EH (cell line): ENCODE results near the gene LNX1.

ENCODE experiments used
- DNase-seq: peaks from one replicate; pipeline ENCODE4 v3.0.0-alpha.2; 2015; ENCODE audit warnings: low read depth

The LNX1 gene

GRCh38 chr4:53571936-53572599 lies 19.2 kb downstream of the LNX1 start:
- DNase-seq: no peak

- DNase-seq: peak; percentile 78
These were observed 27.5 kb downstream of the LNX1 start for GRCh38 chr4:53563824-53564223.

GRCh38 chr4:53562409-53562808 lies 28.9 kb downstream of the LNX1 start:
- no peak for DNase-seq

GRCh38 chr4:53559021-53559620 lies 32.2 kb downstream of the LNX1 start:
- DNase-seq: peak; percentile 67

GRCh38 chr4:53558065-53558801 lies 33.1 kb downstream of the LNX1 start:
- DNase-seq: peak; percentile 58

- peak; percentile 19 for DNase-seq
These were observed 33.6 kb downstream of the LNX1 start for GRCh38 chr4:53557669-53558064.

- no peak for DNase-seq
These were observed 34.6 kb downstream of the LNX1 start for GRCh38 chr4:53556651-53557050.

GRCh38 chr4:53553486-53554210 lies 37.6 kb downstream of the LNX1 start:
- no peak for DNase-seq

- DNase-seq: peak; percentile 52
These were observed 38.6 kb downstream of the LNX1 start for GRCh38 chr4:53552711-53553110.

GRCh38 chr4:53551958-53552357 lies 39.3 kb downstream of the LNX1 start:
- DNase-seq: peak; percentile 60

- DNase-seq: no peak
These were observed 39.9 kb downstream of the LNX1 start for GRCh38 chr4:53551281-53551864.

- DNase-seq: no peak
These were observed 42.6 kb downstream of the LNX1 start for GRCh38 chr4:53548662-53549061.

GRCh38 chr4:53547983-53548382 lies 43.3 kb downstream of the LNX1 start:
- peak; percentile 57 for DNase-seq

GRCh38 chr4:53545942-53546581 lies 45.2 kb downstream of the LNX1 start:
- DNase-seq: no peak

GRCh38 chr4:53545273-53545672 lies 46.0 kb downstream of the LNX1 start:
- no peak for DNase-seq

GRCh38 chr4:53543561-53543960 lies 47.7 kb downstream of the LNX1 start:
- DNase-seq: no peak

- peak; percentile 93 for DNase-seq
These were observed 49.6 kb downstream of the LNX1 start for GRCh38 chr4:53541577-53542206.

- no peak for DNase-seq
These were observed 52.5 kb downstream of the LNX1 start for GRCh38 chr4:53538756-53539155.

- no peak for DNase-seq
These were observed 53.7 kb downstream of the LNX1 start for GRCh38 chr4:53537606-53538005.

- DNase-seq: no peak
These were observed 55.0 kb downstream of the LNX1 start for GRCh38 chr4:53536328-53536727.

GRCh38 chr4:53535567-53535966 lies 55.7 kb downstream of the LNX1 start:
- DNase-seq: no peak
